Activated CD4-positive, alpha-beta T cell treated with anti-CD3 and anti-CD28 coated beads, Interleukin-2, amount 50 U/mL, for 4 hours (primary cell): Measurements from ENCODE around the gene ARL17A.
"Not testable (repeated sequence)": the region's sequence is repeated elsewhere in the genome, so short reads cannot be mapped to it uniquely, and the experiment has no call there.

Experiments
- DNase-seq, 2 experiments: peaks; one replicate each; pipeline ENCODE4 v3.0.0-alpha.2; 2020

Gene ARL17A

DNA sequence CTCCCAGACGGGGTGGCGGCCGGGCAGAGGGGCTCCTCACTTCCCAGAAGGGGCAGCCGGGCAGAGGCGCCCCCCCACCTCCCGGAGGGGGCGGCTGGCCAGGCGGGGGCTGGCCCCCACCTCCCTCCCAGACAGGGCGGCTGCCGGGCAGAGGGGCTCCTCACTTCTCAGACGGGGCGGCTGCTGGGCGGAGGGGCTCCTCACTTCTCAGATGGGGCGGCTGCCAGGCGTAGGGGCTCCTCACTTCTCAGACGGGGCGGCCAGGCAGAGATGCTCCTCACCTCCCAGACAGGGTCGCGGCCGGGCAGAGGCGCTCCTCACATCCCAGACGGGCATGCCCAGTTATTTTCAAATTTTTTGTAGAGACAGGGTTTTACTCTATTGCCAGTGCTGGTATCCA is 44.8 kb downstream of the ARL17A start:
- not testable (repeated sequence) for DNase-seq

DNA sequence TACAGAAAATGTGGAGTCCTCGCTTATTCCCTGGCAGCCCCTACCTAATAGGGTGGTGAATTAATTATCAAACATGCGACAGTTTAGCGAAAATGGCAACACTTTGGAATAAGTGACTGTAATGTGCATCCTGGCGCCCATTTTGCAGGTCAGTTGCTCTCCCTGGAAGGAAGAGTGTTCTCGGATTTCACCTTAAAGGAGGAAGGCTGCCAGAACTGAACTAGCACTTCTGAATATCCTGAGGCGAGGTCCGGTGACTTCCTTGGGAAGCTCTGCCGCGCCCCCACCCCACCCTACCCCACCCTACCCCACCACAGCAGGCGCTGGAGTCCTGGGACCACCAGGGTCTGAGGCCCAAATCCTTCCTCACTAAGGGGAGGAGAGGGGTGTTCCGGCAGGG is 67.3 kb downstream of the ARL17A start, which contains the start of gene LRRC37A2:
Gene LRRC37A2 (plus strand): TSS at position 301 of the 400 bp plus-strand sequence. CDS start 245 bp downstream, outside the sequence.
- DNase-seq, result not testable (repeated sequence)

DNA sequence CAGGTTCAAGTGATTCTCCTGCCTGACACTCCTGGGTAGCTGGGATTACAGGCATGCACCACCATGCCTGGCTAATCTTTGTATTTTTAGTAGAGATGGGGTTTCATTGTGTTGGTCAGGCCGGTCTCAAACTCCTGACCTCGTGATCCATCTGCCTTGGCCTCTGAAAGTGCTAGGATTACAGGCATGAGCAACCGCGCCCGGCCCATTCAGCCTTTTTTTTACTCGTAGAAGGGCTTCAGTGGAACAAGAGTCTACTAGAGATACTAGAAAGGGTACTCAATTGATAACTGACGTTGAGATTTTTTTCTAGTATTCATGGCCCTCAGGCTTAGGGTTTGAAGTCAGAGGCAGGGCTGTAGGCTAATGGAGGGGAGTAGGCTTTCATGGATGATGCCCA is 73.6 kb downstream of the ARL17A start:
- not testable (repeated sequence) for DNase-seq

DNA sequence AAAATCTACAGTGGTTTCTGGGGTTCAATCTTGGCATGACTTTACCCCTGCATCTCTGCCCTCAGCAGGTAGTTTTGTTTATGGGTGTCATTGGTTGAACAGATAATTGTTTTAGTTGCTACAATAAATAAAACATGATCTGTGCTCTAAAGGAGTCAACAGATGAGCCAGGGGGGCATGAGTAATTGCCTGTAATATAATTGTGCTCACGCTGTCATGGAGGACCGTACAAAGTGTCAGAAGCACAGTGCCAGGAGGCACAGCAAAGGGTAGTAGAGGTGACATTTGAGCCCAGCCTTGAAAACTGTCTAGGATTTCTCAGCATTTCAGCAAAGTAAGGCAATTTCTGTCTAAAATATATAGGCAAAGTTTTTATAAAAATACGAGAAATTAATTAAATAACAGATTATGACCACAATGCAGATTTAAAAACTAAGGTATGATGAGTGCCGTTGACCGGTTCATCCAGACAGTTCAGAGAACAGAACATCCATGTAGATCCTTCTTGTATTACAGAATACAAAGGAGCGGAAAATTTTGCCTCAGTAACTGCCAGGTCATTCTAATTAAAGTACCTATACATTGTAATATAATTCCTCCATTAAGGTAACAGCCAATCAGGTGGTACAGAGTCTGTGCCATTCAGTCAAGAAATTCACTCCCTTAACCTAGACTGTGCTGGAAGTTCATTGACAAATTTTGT is 79.9 kb downstream of the ARL17A start:
- not testable (repeated sequence) for DNase-seq

DNA sequence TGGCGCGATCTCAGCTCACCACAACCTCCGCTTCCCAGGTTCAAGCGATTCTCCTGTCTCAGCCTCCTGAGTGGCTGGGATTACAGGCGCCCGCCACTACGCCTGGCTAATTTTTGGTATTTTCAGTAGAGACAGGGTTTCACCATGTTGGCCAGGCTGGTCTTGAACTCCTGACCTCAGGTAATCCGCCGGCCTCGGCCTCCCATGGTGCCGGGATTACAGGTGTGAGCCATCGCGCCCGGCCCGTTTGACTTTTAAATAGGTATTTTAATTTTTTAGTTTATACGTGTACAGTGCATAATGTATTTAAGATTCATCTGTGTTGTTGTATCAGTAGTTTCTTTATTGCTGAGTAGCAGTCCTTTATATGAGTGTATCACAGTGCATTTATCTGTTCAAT is 87.5 kb downstream of the ARL17A start:
- not testable (repeated sequence) for DNase-seq

GRCh38 chr17:46481310-46481709 is 98.2 kb downstream of the ARL17A start:
- not testable (repeated sequence) for DNase-seq

GRCh38 chr17:46478823-46479222 is 100.7 kb downstream of the ARL17A start:
- DNase-seq, result not testable (repeated sequence)

DNA sequence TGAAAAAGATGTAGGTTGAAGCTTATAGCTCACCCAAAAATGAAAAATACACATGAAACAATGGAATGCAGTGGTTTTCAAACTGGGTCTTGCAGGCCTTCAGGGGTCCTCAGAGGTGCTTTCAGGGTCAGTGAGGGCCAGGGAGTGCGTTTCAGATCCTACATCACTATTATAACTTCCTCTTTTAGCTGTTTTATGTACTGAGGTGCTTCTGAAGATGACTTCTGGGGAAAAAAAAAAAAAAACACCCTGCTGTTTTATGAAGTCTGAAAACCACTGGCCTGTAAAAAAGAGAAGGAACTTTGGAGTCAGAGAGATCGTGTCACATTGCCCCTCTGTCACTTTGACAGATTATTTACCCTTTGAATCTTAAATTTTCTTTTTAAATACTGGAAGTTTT is 103.9 kb downstream of the ARL17A start:
- not testable (repeated sequence) for DNase-seq

GRCh38 chr17:46474489-46474888 is 105.0 kb downstream of the ARL17A start:
- DNase-seq, result not testable (repeated sequence)

GRCh38 chr17:46467618-46468017 is 111.9 kb downstream of the ARL17A start:
- DNase-seq, result not testable (repeated sequence)
